Gastrocnemius medialis (tissue), 4 donors: ENCODE results near the gene CDH23.

Source experiments
- POLR2A ChIP-seq, 2 donors: fragments of 450-650 bp; IDR thresholded peaks; one replicate each; pipeline ENCODE4 v1.6.1; 2017; ENCODE audit warnings: antibody characterized with exemption in 2 of 2, mild to moderate bottlenecking in 2 of 2, moderate library complexity in 2 of 2
- TF ChIP-seq, protein P1 (sequence below), 5 experiments: fragments of 450-650 bp in 3 of 5; fragments of 200-600 bp in 2 of 5; sonication (generic) in 2 of 5; IDR thresholded peaks in 4 of 5; conservative IDR thresholded peaks in 1 of 5; 1 replicate in 4 of 5; 2 replicates in 1 of 5; pipeline ENCODE4 v1.5.1; 2016 to 2019; ENCODE audit warnings: antibody characterized with exemption in 5 of 5, mild to moderate bottlenecking in 3 of 5, moderate library complexity in 3 of 5

DNA sequence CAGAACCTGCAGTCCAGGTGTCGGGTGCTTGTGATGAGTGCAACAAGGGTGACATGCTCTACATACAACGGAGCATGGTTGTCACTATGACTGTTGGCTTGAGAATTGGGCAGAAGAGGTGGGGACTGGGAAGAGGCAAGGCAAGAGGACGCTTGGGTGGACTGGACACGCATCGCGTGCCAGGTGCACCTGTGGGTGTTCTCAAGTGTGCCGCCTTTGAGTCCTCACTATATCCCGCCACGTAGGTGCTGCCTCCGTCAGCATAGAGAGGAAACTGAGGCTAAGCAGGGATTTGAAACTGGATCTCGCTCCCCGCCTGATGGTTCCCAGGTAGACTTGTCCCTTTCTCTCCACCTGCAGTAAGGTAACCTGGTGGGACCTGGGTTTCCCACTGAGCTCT, 27.2 kb downstream of the CDH23 start:
- TF ChIP-seq POLR2A (IDR thresholded peaks at IDR 0.05) = no peak
- TF ChIP-seq, protein P1, sequence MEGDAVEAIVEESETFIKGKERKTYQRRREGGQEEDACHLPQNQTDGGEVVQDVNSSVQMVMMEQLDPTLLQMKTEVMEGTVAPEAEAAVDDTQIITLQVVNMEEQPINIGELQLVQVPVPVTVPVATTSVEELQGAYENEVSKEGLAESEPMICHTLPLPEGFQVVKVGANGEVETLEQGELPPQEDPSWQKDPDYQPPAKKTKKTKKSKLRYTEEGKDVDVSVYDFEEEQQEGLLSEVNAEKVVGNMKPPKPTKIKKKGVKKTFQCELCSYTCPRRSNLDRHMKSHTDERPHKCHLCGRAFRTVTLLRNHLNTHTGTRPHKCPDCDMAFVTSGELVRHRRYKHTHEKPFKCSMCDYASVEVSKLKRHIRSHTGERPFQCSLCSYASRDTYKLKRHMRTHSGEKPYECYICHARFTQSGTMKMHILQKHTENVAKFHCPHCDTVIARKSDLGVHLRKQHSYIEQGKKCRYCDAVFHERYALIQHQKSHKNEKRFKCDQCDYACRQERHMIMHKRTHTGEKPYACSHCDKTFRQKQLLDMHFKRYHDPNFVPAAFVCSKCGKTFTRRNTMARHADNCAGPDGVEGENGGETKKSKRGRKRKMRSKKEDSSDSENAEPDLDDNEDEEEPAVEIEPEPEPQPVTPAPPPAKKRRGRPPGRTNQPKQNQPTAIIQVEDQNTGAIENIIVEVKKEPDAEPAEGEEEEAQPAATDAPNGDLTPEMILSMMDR (IDR thresholded peaks at IDR 0.05 in 4 of 5, conservative IDR thresholded peaks at IDR 0.05 in 1 of 5) = no peak
